ENCODE measurements around the gene EIF3J.

DNA sequence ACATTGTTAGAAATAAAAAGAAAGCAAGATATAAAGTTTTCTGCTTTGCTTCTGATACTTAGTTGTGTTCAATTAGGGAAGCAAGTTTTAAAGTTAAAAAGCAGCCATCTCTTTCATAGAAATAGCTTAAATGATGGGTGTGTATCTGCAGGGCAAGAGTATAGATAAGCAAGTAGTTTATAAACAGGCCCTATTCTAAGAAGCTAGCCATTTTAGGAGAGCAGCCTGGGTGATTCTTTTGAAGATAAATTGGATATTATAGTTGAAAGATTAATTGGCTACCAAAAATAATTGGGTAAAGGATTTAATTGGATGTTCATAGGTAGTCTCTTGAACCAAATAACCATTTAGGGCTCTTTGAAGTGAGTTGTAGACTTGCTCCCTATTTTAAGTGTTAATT is 5.6 kb downstream of the EIF3J start:
- TF ChIP-seq, protein P1, sequence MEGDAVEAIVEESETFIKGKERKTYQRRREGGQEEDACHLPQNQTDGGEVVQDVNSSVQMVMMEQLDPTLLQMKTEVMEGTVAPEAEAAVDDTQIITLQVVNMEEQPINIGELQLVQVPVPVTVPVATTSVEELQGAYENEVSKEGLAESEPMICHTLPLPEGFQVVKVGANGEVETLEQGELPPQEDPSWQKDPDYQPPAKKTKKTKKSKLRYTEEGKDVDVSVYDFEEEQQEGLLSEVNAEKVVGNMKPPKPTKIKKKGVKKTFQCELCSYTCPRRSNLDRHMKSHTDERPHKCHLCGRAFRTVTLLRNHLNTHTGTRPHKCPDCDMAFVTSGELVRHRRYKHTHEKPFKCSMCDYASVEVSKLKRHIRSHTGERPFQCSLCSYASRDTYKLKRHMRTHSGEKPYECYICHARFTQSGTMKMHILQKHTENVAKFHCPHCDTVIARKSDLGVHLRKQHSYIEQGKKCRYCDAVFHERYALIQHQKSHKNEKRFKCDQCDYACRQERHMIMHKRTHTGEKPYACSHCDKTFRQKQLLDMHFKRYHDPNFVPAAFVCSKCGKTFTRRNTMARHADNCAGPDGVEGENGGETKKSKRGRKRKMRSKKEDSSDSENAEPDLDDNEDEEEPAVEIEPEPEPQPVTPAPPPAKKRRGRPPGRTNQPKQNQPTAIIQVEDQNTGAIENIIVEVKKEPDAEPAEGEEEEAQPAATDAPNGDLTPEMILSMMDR (conservative IDR thresholded peaks at IDR 0.05), result no peak
- no peak for TF ChIP-seq EZH2 (IDR thresholded peaks at IDR 0.05; ENCODE audit: low read depth)
